ENCODE data around the gene VPS35L. TPM values are rescaled to one million over a fixed set of nuclear protein-coding genes. Genes with fewer than 3 reads are reported as not detected.
A peak's percentile ranks its signal among the peaks of the same experiment; 100 is the strongest.

VPS35L gene
- polyA plus RNA-seq, 1 experiment: 83.2 TPM

DNA sequence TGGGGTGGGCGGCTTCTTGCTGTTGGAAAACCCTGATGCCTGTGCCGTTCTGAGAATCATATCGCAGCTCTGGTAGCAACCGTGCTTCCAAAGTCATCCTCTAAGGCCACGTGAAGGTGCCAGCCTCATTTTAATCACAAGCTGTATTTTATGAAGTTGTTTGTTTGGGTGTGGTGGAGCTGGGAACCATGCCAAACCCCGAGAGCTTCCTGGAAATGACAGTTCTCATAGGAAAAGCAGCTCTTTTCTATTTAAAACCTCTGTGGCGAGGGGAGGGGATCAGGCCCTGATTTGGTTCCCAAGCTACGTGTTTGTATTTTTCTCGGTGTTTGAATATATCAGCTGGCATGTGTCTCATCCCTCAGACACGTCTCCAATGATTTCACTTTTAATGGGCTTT is 140.8 kb downstream of the VPS35L start:
- H3K36me3 ChIP-seq (ENCODE audit: control insufficient read depth, insufficient read depth, low read length): peaks cover 2% of the 10 kb centered on the region
- no peaks in the 10 kb centered on the region for H3K27me3 ChIP-seq (ENCODE audit: control insufficient read depth, insufficient read depth, low read length)
- ChIA-PET CTCF (interaction anchor here (0.9 to 1.3 kb wide), 3 partner anchors 9 to 22 kb away, joined by 4 to 5 read pairs (median 5); partner anchors contain the start of genes IQCK and KNOP1), POLR2A (interaction anchor here (0.6 kb wide), 1 partner anchor 137 kb away, joined by 4 read pairs; no protein-coding TSS in a partner anchor)
- peak; percentile 82 for DNase-seq (ENCODE audit: low read depth)
- H3K4me3 ChIP-seq (ENCODE audit: low read depth, low read length): no peak overlapping the region
- TF ChIP-seq, protein P1, sequence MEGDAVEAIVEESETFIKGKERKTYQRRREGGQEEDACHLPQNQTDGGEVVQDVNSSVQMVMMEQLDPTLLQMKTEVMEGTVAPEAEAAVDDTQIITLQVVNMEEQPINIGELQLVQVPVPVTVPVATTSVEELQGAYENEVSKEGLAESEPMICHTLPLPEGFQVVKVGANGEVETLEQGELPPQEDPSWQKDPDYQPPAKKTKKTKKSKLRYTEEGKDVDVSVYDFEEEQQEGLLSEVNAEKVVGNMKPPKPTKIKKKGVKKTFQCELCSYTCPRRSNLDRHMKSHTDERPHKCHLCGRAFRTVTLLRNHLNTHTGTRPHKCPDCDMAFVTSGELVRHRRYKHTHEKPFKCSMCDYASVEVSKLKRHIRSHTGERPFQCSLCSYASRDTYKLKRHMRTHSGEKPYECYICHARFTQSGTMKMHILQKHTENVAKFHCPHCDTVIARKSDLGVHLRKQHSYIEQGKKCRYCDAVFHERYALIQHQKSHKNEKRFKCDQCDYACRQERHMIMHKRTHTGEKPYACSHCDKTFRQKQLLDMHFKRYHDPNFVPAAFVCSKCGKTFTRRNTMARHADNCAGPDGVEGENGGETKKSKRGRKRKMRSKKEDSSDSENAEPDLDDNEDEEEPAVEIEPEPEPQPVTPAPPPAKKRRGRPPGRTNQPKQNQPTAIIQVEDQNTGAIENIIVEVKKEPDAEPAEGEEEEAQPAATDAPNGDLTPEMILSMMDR (IDR thresholded peaks at IDR 0.05; ENCODE audit: insufficient read depth, low read depth, low read length): no peak

DNA sequence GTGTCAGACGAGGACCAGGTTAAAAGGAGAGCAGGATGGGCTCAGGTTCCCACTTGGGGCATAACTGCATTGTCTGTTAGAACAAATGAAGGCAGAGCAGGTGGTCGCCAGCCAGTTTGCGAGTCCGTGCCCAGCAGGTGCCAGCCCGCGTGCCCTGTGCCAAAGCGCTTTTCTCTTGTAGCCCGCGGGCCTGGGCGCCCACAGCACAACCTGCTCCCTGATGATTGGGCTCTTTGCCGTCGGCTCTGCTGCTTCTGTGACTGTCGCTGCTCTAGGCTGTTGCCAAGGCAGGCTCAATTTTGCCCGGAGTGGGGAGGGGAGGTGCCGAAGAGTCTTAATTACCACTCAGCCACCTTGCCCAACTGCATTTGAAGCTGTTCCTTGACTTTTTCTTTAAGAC is 141.5 kb downstream of the VPS35L start:
- Histone ChIP-seq H3K27me3 (ENCODE audit: control insufficient read depth, insufficient read depth, low read length) (no peaks in the 10 kb centered on the region), H3K4me3 (ENCODE audit: low read depth, low read length) (no peak overlapping the region), H3K36me3 (ENCODE audit: control insufficient read depth, insufficient read depth, low read length) (peaks cover 2% of the 10 kb centered on the region; the same call in 1 of the 2 replicates)
- POLR2A ChIA-PET: interaction anchor here (0.6 kb wide), 1 partner anchor 137 kb away, joined by 4 read pairs; no protein-coding TSS in a partner anchor
- DNase-seq (ENCODE audit: low read depth): no peak
- CTCF ChIA-PET: interaction anchor here (0.6 to 1.3 kb wide), 4 partner anchors 8 to 89 kb away, joined by 4 to 5 read pairs (median 5); partner anchors contain the start of genes IQCK and KNOP1
- TF ChIP-seq, protein P1 (IDR thresholded peaks at IDR 0.05; ENCODE audit: insufficient read depth, low read depth, low read length): no peak

DNA sequence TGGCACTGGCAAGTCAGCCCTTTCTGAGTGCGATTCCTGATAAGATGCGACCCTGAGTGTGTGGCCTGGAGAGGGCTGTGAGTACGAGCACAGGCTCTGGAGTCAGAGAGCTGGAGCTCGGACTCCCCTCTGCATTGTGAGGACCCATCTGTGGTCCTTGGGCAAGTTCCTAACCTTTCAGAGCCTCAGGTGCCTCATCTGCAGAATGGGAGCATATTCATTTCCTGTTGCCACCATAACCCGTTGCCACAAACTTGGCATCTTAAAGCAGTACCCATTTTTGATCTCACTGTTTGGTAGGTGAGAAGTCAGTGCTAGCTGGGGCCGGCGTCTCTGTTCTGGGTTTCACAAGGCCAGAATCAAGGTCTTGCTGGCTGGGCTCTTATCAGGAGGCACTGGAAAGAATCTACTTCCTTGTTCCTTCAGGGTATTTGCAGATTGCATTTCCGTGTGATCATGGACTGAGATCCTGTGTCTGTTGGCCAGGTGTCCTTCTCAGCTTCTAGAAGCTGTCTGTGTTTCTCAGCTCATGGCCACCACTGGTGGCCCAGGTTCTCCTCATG is 142.3 kb downstream of the VPS35L start:
- ChIA-PET POLR2A (no interaction called here), CTCF (no interaction called here)
- Histone ChIP-seq H3K27me3 (ENCODE audit: control insufficient read depth, insufficient read depth, low read length) (no peaks in the 10 kb centered on the region), H3K4me3 (ENCODE audit: low read depth, low read length) (no peak overlapping the region), H3K36me3 (ENCODE audit: control insufficient read depth, insufficient read depth, low read length) (peaks cover 2% of the 10 kb centered on the region; the same call in 1 of the 2 replicates)
- TF ChIP-seq, protein P1 (IDR thresholded peaks at IDR 0.05; ENCODE audit: insufficient read depth, low read depth, low read length): no peak
- no peak for DNase-seq (ENCODE audit: low read depth)

DNA sequence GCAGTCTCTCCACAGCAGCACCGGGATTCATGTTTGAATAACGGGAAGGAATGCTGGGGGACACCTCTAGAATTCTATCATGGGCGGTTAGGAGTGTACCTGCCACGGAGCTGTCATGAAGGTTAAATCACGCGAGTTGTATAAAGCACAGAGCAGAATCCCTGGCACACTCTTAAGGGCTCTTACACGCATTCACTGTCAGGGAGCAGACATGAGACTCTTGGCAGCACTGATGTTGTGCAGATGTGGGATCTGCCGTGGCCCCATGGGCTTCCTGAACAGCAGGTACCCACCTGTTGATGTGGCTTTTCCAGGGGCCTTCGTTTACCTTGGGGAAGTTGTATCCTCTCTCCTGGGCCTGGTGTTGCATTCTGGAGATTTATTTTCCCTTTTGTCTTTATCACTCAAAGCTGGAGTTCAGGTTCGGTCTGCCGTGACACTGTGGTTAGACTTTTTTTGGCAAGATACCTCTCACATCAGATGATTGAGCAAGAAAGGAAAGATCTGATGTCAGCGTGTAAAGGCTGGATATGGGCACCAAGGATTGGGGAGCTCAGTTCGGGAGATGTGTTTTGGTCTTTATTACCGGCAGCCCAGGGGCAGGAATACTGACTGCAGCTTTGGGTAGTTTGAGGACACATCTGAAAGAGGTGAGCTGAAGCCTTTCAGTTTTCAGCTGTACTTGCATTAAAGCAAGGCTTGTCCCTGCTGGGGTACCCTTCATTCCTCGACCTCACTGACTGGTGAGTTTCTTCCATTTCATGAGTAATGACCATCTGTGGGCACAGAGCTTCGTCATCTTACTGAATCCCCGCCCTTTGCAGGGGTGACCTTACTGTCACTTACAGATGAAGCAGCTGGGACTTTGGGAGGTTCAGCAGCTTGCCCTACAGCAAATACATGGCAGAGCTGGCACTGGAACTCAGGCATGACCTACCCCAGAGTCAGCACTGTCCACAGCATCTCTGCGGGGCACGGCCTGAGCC is 143.3 kb downstream of the VPS35L start:
- Histone ChIP-seq H3K27me3 (ENCODE audit: control insufficient read depth, insufficient read depth, low read length) (no peaks in the 10 kb centered on the region), H3K4me3 (ENCODE audit: low read depth, low read length) (no peak overlapping the region), H3K36me3 (ENCODE audit: control insufficient read depth, insufficient read depth, low read length) (0 out of 2 replicates have a peak, but pooled peaks cover 1% of the 10 kb centered on the region)
- ChIA-PET CTCF (interaction anchor here (1.6 kb wide), 1 partner anchor 188 kb away, joined by 5 read pairs; no protein-coding TSS in a partner anchor), POLR2A (no interaction called here)
- DNase-seq (ENCODE audit: low read depth): no peak
- TF ChIP-seq, protein P1 (IDR thresholded peaks at IDR 0.05; ENCODE audit: insufficient read depth, low read depth, low read length): no peak

DNA sequence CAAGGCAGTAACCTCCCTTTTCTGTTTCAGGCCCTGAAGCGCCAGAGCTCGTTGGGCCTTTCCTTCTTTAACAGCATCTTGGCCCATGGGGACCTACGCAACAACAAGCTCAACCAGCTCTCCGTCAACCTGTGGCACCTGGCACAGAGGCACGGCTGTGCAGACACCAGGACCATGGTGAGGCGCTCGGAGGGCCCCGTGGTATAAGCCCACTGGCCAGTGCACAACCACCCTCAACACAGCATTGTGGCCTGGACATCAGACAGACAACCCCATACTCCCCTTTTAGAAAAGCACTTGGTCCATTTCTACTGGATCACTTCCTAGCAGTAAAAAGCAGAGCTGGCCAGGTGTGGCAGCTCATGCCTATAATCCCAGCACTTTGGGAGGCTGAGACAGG is 144.0 kb downstream of the VPS35L start:
- TF ChIP-seq, protein P1 (IDR thresholded peaks at IDR 0.05; ENCODE audit: insufficient read depth, low read depth, low read length): no peak
- H3K4me3 ChIP-seq (ENCODE audit: low read depth, low read length): no peak overlapping the region
- DNase-seq (ENCODE audit: low read depth): no peak
- H3K27me3 ChIP-seq (ENCODE audit: control insufficient read depth, insufficient read depth, low read length): no peaks in the 10 kb centered on the region
- ChIA-PET POLR2A (no interaction called here), CTCF (interaction anchor here (1.6 kb wide), 1 partner anchor 187 kb away, joined by 5 read pairs; no protein-coding TSS in a partner anchor)
- H3K36me3 ChIP-seq (ENCODE audit: control insufficient read depth, insufficient read depth, low read length): 0 out of 2 replicates have a peak, but pooled peaks cover 1% of the 10 kb centered on the region
